Transverse colon (tissue), 4 donors: ENCODE measurements around the gene RCAN1.

ENCODE experiments used
- CTCF ChIP-seq, 5 experiments: fragments of 200-600 bp in 3 of 5; fragments of 450-650 bp in 2 of 5; sonication (generic) in 3 of 5; IDR thresholded peaks; 1 replicate in 2 of 5; 2 replicates in 3 of 5; pipeline ENCODE4 v1.5.1; 2016 to 2017; ENCODE audit warnings: antibody characterized with exemption in 5 of 5, inconsistent platforms in 3 of 5, mild to moderate bottlenecking in 2 of 5, moderate library complexity in 1 of 5
- EP300 ChIP-seq: sonication (generic); formaldehyde crosslinking; IDR thresholded peaks from one replicate; pipeline ENCODE4 v1.6.1; 2017; ENCODE audit warnings: antibody characterized with exemption, low read depth
- POLR2A ChIP-seq: fragments of 450-650 bp; IDR thresholded peaks from one replicate; pipeline ENCODE4 v1.6.1; 2016; ENCODE audit warnings: antibody characterized with exemption, mild to moderate bottlenecking, moderate library complexity
- POLR2AphosphoS5 ChIP-seq, 3 donors: sonication (generic); formaldehyde crosslinking; IDR thresholded peaks; one replicate each; pipeline ENCODE4 v1.6.1; 2016; ENCODE audit warnings: antibody characterized with exemption in 3 of 3

GRCh38 chr21:34599534-34600101 lies 15.3 kb downstream of the RCAN1 start:
- no peak for TF ChIP-seq CTCF (IDR thresholded peaks at IDR 0.05)
- TF ChIP-seq EP300: no peak
- no peak for TF ChIP-seq POLR2A
- TF ChIP-seq POLR2AphosphoS5 (IDR thresholded peaks at IDR 0.05): peak in 1 of 3 donors; percentile 1
